GM21723 (cell line): ENCODE results near the gene NOL4L.
"Not testable (repeated sequence)": the region's sequence is repeated elsewhere in the genome, so short reads cannot be mapped to it uniquely, and the experiment has no call there.

Source experiments
- ATAC-seq: cut with Tn5 transposase; IDR thresholded peaks from one replicate; pipeline ENCODE4 v1.9.1; 2021; ENCODE audit warnings: mild to moderate bottlenecking, moderate library complexity; ENCODE audit not compliant: unreplicated experiment

NOL4L gene

GRCh38 chr20:32512047-32512385, 73.1 kb downstream of the NOL4L start:
- ATAC-seq: no peak

GRCh38 chr20:32511358-32512046, 73.6 kb downstream of the NOL4L start:
- no peak for ATAC-seq

- ATAC-seq: no peak
These were observed 74.4 kb downstream of the NOL4L start for GRCh38 chr20:32510601-32511357.

GRCh38 chr20:32510120-32510600, 75.0 kb downstream of the NOL4L start:
- ATAC-seq: no peak

GRCh38 chr20:32509639-32510066, 75.5 kb downstream of the NOL4L start:
- no peak for ATAC-seq

GRCh38 chr20:32508775-32509119, 76.4 kb downstream of the NOL4L start:
- ATAC-seq: no peak

- ATAC-seq: no peak
These were observed 76.9 kb downstream of the NOL4L start for GRCh38 chr20:32507998-32508774.

GRCh38 chr20:32506721-32507120, 78.4 kb downstream of the NOL4L start:
- no peak for ATAC-seq

- no peak for ATAC-seq
These were observed 79.2 kb downstream of the NOL4L start for GRCh38 chr20:32505723-32506473.

GRCh38 chr20:32501709-32502108, 83.4 kb downstream of the NOL4L start:
- ATAC-seq: no peak

- ATAC-seq: no peak
These were observed 87.4 kb downstream of the NOL4L start for GRCh38 chr20:32497589-32498224.

- ATAC-seq: no peak
These were observed 88.2 kb downstream of the NOL4L start for GRCh38 chr20:32496811-32497533.

- ATAC-seq: no peak
These were observed 89.2 kb downstream of the NOL4L start for GRCh38 chr20:32495949-32496348.

- no peak for ATAC-seq
These were observed 89.9 kb downstream of the NOL4L start for GRCh38 chr20:32495217-32495565.

- ATAC-seq: no peak
These were observed 90.5 kb downstream of the NOL4L start for GRCh38 chr20:32494483-32495216.

GRCh38 chr20:32493356-32493755, 91.8 kb downstream of the NOL4L start:
- no peak for ATAC-seq

GRCh38 chr20:32491764-32492151, 93.4 kb downstream of the NOL4L start:
- ATAC-seq: not testable (repeated sequence)

- ATAC-seq: no peak
These were observed 94.0 kb downstream of the NOL4L start for GRCh38 chr20:32490942-32491763.
